Endothelial cell of umbilical vein (primary cell): ENCODE results near the gene KCNH1. TPM values are rescaled to one million over a fixed set of nuclear protein-coding genes. Genes with fewer than 3 reads are reported as not detected.

Source experiments
- BruUV-seq: library from RNA; stranded (reverse); fragments of 400-500 nt; replicated peaks from 2 replicates; lab custom pipeline; 2021; lab: Mats Ljungman, UMichigan
- CTCF ChIA-PET: fragments of 300-600, 350-600 bp; sonication (Branson Sonifier 250); formaldehyde crosslinking; loops from one replicate; lab custom pipeline; 2021; ENCODE audit warnings: antibody characterized with exemption, inconsistent platforms; lab: Charles Lee
- POLR2A ChIA-PET: fragments of 300-600, 350-600 bp; sonication (Branson Sonifier 250); formaldehyde crosslinking; loops from one replicate; lab custom pipeline; 2021; ENCODE audit warnings: antibody characterized with exemption, inconsistent platforms; lab: Charles Lee
- DNase-seq: peaks from one replicate; pipeline ENCODE4 v3.0.0-alpha.2; 2011; ENCODE audit warnings: low read depth, low spot score
- FAIRE-seq: peaks from 2 replicates; lab custom pipeline; 2011; peaks lifted over from hg19 to GRCh38; lab: Jason Lieb, UNC
- H2AFZ ChIP-seq: 2 replicates; pipeline ENCODE4 v1.6.0; 2012; ENCODE audit warnings: low read depth, low read length, control low read depth, inconsistent platforms
- H3K27ac ChIP-seq: 2 replicates; pipeline ENCODE4 v1.5.1; 2011; ENCODE audit warnings: low read depth, mild to moderate bottlenecking, control low read depth, low read length, moderate library complexity; ENCODE audit not compliant: insufficient read depth
- H3K27me3 ChIP-seq, 2 experiments: 2 replicates each; pipeline versions ENCODE4 v1.6.0 to v1.6.1; 2011; ENCODE audit warnings: low read length in 2 of 2, mixed read lengths in 1 of 2; ENCODE audit not compliant: control insufficient read depth in 2 of 2, insufficient read depth in 2 of 2
- H3K36me3 ChIP-seq, 2 experiments: 2 replicates in 1 of 2; 3 replicates in 1 of 2; pipeline ENCODE4 v1.5.1; 2011; ENCODE audit warnings: low read length in 2 of 2, mild to moderate bottlenecking in 1 of 2, moderate library complexity in 1 of 2; ENCODE audit not compliant: control insufficient read depth in 2 of 2, insufficient read depth in 2 of 2; ENCODE audit errors: extremely low read depth in 1 of 2
- H3K4me1 ChIP-seq: 3 replicates; pipeline ENCODE4 v1.5.1; 2011; ENCODE audit warnings: mild to moderate bottlenecking, low read length; ENCODE audit not compliant: control insufficient read depth, insufficient read depth; ENCODE audit errors: extremely low read depth
- H3K4me2 ChIP-seq: 2 replicates; pipeline ENCODE4 v1.6.1; 2011; ENCODE audit warnings: low read length, control low read depth, mixed read lengths; ENCODE audit not compliant: insufficient read depth
- H3K4me3 ChIP-seq, 3 experiments: fragments of 200-600 bp in 1 of 3; sonication (generic), shearing (Covaris generic) in 1 of 3; replicated peaks in 1 of 3; 2 replicates each; pipeline ENCODE4 v1.5.1; 2011 to 2016; ENCODE audit warnings: control low read depth in 3 of 3, low read length in 3 of 3, mild to moderate bottlenecking in 2 of 3, inconsistent platforms in 1 of 3, low read depth in 1 of 3, moderate library complexity in 1 of 3; ENCODE audit not compliant: insufficient read depth in 1 of 3
- H3K79me2 ChIP-seq: 2 replicates; pipeline ENCODE4 v1.6.0; 2012; ENCODE audit warnings: low read length, inconsistent platforms; ENCODE audit not compliant: control insufficient read depth, insufficient read depth
- H3K9ac ChIP-seq: replicated peaks from 2 replicates; pipeline ENCODE3; 2011; ENCODE audit warnings: low read length, control low read depth; ENCODE audit not compliant: insufficient read depth; ENCODE audit errors: extremely low read depth
- H3K9me1 ChIP-seq: replicated peaks from 3 replicates; pipeline ENCODE4 v1.6.0; 2011; ENCODE audit warnings: mild to moderate bottlenecking, low read length; ENCODE audit not compliant: control insufficient read depth, insufficient read depth; ENCODE audit errors: extremely low read depth
- H3K9me3 ChIP-seq: replicated peaks from 2 replicates; pipeline ENCODE4 v1.5.1; 2012; ENCODE audit warnings: low read length, inconsistent platforms; ENCODE audit not compliant: control insufficient read depth, insufficient read depth
- H4K20me1 ChIP-seq: replicated peaks from 2 replicates; pipeline ENCODE3; 2011; ENCODE audit warnings: mild to moderate bottlenecking, low read length; ENCODE audit not compliant: control insufficient read depth, insufficient read depth; ENCODE audit errors: extremely low read depth
- EZH2 ChIP-seq: IDR thresholded peaks from 2 replicates; pipeline ENCODE4 v1.6.1; 2012; ENCODE audit warnings: borderline replicate concordance, low read depth, mild to moderate bottlenecking, moderate library complexity, low read length, inconsistent platforms; ENCODE audit not compliant: severe bottlenecking
- FOS ChIP-seq: IDR thresholded peaks from 2 replicates; pipeline ENCODE4 v1.6.1; 2011; ENCODE audit warnings: mild to moderate bottlenecking, low read length, moderate library complexity, borderline replicate concordance; ENCODE audit not compliant: insufficient read depth
- GATA2 ChIP-seq: IDR thresholded peaks from 2 replicates; pipeline ENCODE4 v1.7.0; 2011; ENCODE audit warnings: low read depth, mild to moderate bottlenecking, moderate library complexity, mixed read lengths, low read length; ENCODE audit not compliant: insufficient read length, insufficient read depth
- JUN ChIP-seq: IDR thresholded peaks from 2 replicates; pipeline ENCODE4 v1.6.1; 2011; ENCODE audit warnings: borderline replicate concordance, low read depth; ENCODE audit not compliant: insufficient read length, insufficient read depth
- MYC ChIP-seq: IDR thresholded peaks from one replicate; pipeline ENCODE4 v1.6.1; 2011; ENCODE audit warnings: mild to moderate bottlenecking, low read depth, low read length
- POLR2A ChIP-seq: IDR thresholded peaks from 2 replicates; pipeline ENCODE4 v1.6.1; 2012; ENCODE audit warnings: low read depth, mild to moderate bottlenecking, control low read depth, low read length
- POLR2AphosphoS5 ChIP-seq: IDR thresholded peaks from 2 replicates; pipeline ENCODE4 v1.6.1; 2012; ENCODE audit warnings: low read depth, mild to moderate bottlenecking, control low read depth, low read length, moderate library complexity; ENCODE audit not compliant: insufficient read depth
- dilution Hi-C: fragments of 300-500 bp; cut with MboI; formaldehyde crosslinking; loops from one replicate; pipeline ENCODE4 v1.15.0; 2019; ENCODE audit warnings: low sequenced_read_pairs; ENCODE audit not compliant: extremely low pct_ligation_motif_present
- intact Hi-C: fragments of 100-400 bp; cut with micrococcal nuclease; formaldehyde crosslinking; loops from one replicate; pipeline ENCODE4 v1.10.0; 2022
- polyA plus RNA-seq, 4 experiments: library from polyadenylated mRNA; depleted of rRNA in 3 of 4; stranded (reverse) in 3 of 4; unstranded in 1 of 4; fragments of >200 nt; gene quantifications; 2 replicates each; pipeline versions ENCODE4 v1.2.1 to v1.2.3, GENCODE V29; 2011 to 2012; ENCODE audit warnings: missing spikeins in 1 of 4
- total RNA-seq: library from RNA; stranded (reverse); gene quantifications from 2 replicates; pipeline ENCODE4 v1.2.3, GENCODE V29; 2021
- TF ChIP-seq, protein P1 (sequence below), 2 donors: IDR thresholded peaks; 1 replicate in 1 of 2; 2 replicates in 1 of 2; pipeline ENCODE4 v1.5.1; 2011; ENCODE audit warnings: low read length in 2 of 2, mild to moderate bottlenecking in 2 of 2, moderate library complexity in 2 of 2, control low read depth in 1 of 2, inconsistent platforms in 1 of 2, low read depth in 1 of 2; ENCODE audit not compliant: insufficient read depth in 1 of 2; ENCODE audit errors: extremely low read depth in 1 of 2
- TF ChIP-seq, protein P2 (sequence below): IDR thresholded peaks from 2 replicates; pipeline ENCODE4 v1.6.1; 2011; ENCODE audit not compliant: insufficient read depth, insufficient read length

KCNH1 gene
- total and polyA plus RNA-seq, 2 donors (not counting 3 experiments of a cell fraction or from before 2014, with no cell fraction given), result not detected

DNA sequence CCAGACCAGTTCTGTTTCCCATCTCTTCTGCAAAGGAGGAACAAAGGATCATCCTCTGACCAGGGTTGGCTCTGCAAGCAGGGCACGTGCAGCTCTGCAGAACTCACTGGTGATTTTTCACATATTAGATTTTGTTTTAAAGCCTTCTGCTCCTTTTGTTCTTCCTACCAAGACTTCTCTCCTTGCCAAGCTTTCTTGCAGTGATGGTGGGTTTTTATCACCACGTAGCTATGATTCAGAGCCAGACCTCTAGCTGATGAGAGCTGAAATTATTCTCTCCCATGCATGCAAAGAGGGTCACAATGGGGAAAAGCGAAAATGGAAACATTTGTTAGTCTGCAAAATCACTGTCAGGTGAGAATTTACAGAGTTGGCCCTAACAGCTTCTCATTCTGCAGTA lies 225.2 kb downstream of the KCNH1 start:
- BruUV-seq, result no TSS peak
- intact Hi-C loops, result no loop called here
- Histone ChIP-seq H3K27ac (no peak overlapping the region), H4K20me1 (no peaks in the 10 kb centered on the region), H3K4me2 (no peak overlapping the region), H2AFZ (no peak overlapping the region), H3K79me2 (no peaks in the 10 kb centered on the region), H3K4me1 (no peaks in the 10 kb centered on the region), H3K36me3 (no peaks in the 10 kb centered on the region), H3K9me3 (peaks cover 5% of the 10 kb centered on the region), H3K9ac (no peak overlapping the region), H3K27me3 (no peaks in the 10 kb centered on the region), H3K9me1 (no peaks in the 10 kb centered on the region), H3K4me3 (no peak overlapping the region)
- no peak for TF ChIP-seq POLR2A
- TF ChIP-seq EZH2, result no peak
- TF ChIP-seq GATA2, result no peak
- TF ChIP-seq FOS, result no peak
- no peak for TF ChIP-seq MYC
- TF ChIP-seq POLR2AphosphoS5, result no peak
- TF ChIP-seq, protein P1, sequence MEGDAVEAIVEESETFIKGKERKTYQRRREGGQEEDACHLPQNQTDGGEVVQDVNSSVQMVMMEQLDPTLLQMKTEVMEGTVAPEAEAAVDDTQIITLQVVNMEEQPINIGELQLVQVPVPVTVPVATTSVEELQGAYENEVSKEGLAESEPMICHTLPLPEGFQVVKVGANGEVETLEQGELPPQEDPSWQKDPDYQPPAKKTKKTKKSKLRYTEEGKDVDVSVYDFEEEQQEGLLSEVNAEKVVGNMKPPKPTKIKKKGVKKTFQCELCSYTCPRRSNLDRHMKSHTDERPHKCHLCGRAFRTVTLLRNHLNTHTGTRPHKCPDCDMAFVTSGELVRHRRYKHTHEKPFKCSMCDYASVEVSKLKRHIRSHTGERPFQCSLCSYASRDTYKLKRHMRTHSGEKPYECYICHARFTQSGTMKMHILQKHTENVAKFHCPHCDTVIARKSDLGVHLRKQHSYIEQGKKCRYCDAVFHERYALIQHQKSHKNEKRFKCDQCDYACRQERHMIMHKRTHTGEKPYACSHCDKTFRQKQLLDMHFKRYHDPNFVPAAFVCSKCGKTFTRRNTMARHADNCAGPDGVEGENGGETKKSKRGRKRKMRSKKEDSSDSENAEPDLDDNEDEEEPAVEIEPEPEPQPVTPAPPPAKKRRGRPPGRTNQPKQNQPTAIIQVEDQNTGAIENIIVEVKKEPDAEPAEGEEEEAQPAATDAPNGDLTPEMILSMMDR (IDR thresholded peaks at IDR 0.05; ENCODE audit: extremely low read depth in 1 of 2, insufficient read depth in 1 of 2, low read depth in 1 of 2, low read length in 2 of 2), result no peak
- TF ChIP-seq, protein P2, sequence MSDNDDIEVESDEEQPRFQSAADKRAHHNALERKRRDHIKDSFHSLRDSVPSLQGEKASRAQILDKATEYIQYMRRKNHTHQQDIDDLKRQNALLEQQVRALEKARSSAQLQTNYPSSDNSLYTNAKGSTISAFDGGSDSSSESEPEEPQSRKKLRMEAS, result no peak
- no peak for TF ChIP-seq JUN
- no peak for FAIRE-seq
- POLR2A ChIA-PET, result no interaction called here
- DNase-seq, result no peak
- CTCF ChIA-PET, result no interaction called here
- dilution Hi-C loops, result no loop called here
